Measurements from ENCODE around the gene EME1. TPM values are rescaled to one million over a fixed set of nuclear protein-coding genes. Genes with fewer than 3 reads are reported as not detected.

Gene EME1
- total RNA-seq, 3 donors from 2014 or later, result 0.29 to 2.0 (median 0.64) TPM

- Histone ChIP-seq H3K27me3 (no peaks in the 10 kb centered on the region), H3K4me3 (no peak overlapping the region), H3K27ac (no peak overlapping the region), H3K36me3 (no peaks in the 10 kb centered on the region), H3K9me3 (peaks cover 0 to 4% of the 10 kb centered on the region in 2 donors), H3K4me1 (no peaks in the 10 kb centered on the region)
- no peak for DNase-seq (ENCODE audit: low spot score in 2 of 2)
- TF ChIP-seq POLR2AphosphoS5 (IDR thresholded peaks at IDR 0.05) (no peak), POLR2A (IDR thresholded peaks at IDR 0.05) (no peak)
- TF ChIP-seq, protein P1, sequence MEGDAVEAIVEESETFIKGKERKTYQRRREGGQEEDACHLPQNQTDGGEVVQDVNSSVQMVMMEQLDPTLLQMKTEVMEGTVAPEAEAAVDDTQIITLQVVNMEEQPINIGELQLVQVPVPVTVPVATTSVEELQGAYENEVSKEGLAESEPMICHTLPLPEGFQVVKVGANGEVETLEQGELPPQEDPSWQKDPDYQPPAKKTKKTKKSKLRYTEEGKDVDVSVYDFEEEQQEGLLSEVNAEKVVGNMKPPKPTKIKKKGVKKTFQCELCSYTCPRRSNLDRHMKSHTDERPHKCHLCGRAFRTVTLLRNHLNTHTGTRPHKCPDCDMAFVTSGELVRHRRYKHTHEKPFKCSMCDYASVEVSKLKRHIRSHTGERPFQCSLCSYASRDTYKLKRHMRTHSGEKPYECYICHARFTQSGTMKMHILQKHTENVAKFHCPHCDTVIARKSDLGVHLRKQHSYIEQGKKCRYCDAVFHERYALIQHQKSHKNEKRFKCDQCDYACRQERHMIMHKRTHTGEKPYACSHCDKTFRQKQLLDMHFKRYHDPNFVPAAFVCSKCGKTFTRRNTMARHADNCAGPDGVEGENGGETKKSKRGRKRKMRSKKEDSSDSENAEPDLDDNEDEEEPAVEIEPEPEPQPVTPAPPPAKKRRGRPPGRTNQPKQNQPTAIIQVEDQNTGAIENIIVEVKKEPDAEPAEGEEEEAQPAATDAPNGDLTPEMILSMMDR (IDR thresholded peaks at IDR 0.05), result no peak
- intact Hi-C loops (cut with DNase I; ENCODE audit: low total_unique reads), result no loop called here
Measured at GRCh38 chr17:50337956-50338355, 35.1 kb upstream of the EME1 start.

DNA sequence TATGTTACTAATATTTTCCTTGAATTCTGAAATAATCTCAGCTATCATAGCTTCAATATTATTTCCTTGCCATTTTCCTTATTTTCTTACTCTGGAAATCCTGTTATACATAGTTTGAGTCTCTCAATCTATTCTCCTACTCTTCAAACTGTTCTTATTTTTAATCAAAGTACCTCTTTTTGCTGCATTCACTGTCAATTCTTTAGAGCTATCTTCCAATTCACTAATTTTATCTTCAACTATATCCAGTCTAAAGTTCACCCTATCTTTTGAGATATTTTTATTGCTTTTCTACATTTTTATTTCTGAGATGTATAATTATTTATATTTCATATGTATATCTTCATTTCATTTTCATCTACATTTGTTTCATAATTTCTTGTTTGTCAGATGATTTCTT lies 34.4 kb upstream of the EME1 start:
- no peak for DNase-seq (ENCODE audit: low spot score in 2 of 2)
- Histone ChIP-seq H3K4me1 (no peaks in the 10 kb centered on the region), H3K4me3 (no peak overlapping the region), H3K36me3 (no peaks in the 10 kb centered on the region), H3K27me3 (no peaks in the 10 kb centered on the region), H3K9me3 (peaks cover 0 to 4% of the 10 kb centered on the region in 2 donors), H3K27ac (no peak overlapping the region)
- intact Hi-C loops (cut with DNase I; ENCODE audit: low total_unique reads), result no loop called here
- TF ChIP-seq, protein P1 (IDR thresholded peaks at IDR 0.05), result no peak
- TF ChIP-seq POLR2A (IDR thresholded peaks at IDR 0.05) (no peak), POLR2AphosphoS5 (IDR thresholded peaks at IDR 0.05) (no peak)

GRCh38 chr17:50339381-50339780 lies 33.6 kb upstream of the EME1 start:
- no peaks in the 10 kb centered on the region for H3K27me3 ChIP-seq
- intact Hi-C loops (cut with DNase I; ENCODE audit: low total_unique reads), result no loop called here
- H3K9me3 ChIP-seq, result peaks cover 0 to 4% of the 10 kb centered on the region in 2 donors
- no peak overlapping the region for H3K4me3 ChIP-seq
- no peak for DNase-seq (ENCODE audit: low spot score in 2 of 2)
- TF ChIP-seq POLR2AphosphoS5 (IDR thresholded peaks at IDR 0.05), result no peak
- TF ChIP-seq, protein P1 (IDR thresholded peaks at IDR 0.05), result no peak
- no peak for TF ChIP-seq POLR2A (IDR thresholded peaks at IDR 0.05)
- H3K36me3 ChIP-seq, result no peaks in the 10 kb centered on the region
- no peak overlapping the region for H3K27ac ChIP-seq
- no peaks in the 10 kb centered on the region for H3K4me1 ChIP-seq

DNA sequence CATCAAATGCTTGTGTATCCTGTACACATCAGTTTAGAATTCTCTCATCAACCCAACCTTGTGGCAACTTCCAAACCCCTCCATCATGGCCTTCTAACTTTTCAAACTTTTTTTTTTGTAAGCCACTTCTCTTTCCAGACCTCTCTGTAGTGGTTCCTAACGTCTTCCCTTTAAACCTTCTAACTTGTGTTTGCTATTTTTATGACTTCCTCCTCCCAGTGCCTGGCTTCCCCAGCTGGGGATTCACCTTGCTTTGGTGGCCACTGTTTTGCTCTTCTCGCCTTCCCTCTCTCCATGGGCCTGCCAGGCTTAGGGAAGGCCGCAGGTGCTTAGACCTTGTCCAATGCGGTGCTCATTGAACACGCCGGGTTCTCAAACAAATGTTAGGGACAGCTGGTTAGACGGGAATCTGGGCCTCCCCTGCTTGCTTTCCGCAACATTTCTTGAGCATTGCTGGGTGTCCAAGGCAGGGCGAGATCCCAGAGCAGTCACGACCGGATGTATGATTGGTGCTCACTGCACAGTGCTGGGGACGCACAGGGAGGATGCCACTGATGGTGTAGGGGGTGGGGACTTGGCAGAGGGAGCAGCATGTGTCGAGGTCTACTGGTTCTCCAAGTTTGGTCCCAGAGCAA lies 28.2 kb upstream of the EME1 start:
- Histone ChIP-seq H3K27me3 (no peaks in the 10 kb centered on the region), H3K9me3 (no peaks in the 10 kb centered on the region), H3K4me1 (no peaks in the 10 kb centered on the region), H3K27ac (no peak overlapping the region), H3K36me3 (no peaks in the 10 kb centered on the region), H3K4me3 (peak overlapping the region in 1 of 3 donors; percentile 85)
- TF ChIP-seq, protein P1 (IDR thresholded peaks at IDR 0.05), result no peak
- TF ChIP-seq POLR2AphosphoS5 (IDR thresholded peaks at IDR 0.05) (no peak), POLR2A (IDR thresholded peaks at IDR 0.05) (no peak)
- intact Hi-C loops (cut with DNase I; ENCODE audit: low total_unique reads), result no loop called here
- DNase-seq (ENCODE audit: low spot score in 2 of 2), result no peak

DNA sequence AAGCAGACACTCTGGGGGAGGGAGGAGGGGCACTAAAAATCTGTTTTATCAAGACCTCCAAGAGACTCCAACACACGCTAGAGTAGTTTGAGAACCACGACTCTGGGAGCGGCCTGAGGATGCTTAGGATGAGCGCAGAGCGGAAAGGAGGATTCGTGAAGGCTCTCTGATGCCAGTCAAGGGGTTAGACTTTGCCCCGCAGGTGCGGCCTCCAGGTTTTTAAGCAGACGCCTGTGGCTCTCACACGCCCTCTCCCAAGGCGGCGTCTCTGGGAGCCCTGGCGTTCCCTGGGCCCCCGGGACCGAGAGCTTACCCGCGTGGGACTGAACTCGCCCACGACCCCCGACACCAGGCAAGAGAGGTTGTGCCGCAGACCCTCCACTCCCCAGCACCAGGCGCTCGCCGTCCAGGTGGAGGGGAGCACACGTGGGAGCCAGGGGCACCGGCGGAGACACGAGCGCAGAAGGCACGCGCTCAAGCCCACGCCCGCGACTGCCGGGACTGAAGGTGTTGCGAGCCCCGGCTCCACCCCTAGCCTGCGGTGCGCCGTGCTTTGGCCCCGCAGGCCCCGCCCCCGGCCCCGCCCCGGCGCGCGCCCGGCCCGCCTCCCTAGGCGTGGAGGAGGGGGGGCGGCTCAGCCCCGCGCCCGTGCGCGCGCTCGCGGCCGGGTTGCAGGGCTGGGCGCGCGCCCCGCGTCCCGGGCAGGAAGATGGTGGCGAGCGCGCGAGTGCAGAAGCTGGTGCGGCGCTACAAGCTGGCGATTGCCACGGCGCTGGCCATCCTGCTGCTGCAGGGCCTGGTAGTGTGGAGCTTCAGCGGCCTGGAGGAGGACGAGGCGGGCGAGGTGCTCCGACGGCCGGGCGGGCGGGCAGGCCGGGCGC lies 27.4 kb upstream of the EME1 start, which contains the start of gene XYLT2:
Gene XYLT2, plus strand, starts transcription at position 695 of the 881 bp plus-strand sequence. Its CDS starts 15 bp downstream, at position 710.
- no peaks in the 10 kb centered on the region for H3K4me1 ChIP-seq
- peak within 1 kb of the TSS; percentile 69 to 78 for H3K27ac ChIP-seq
- no peaks in the 10 kb centered on the region for H3K9me3 ChIP-seq
- H3K4me3 ChIP-seq, result peak within 1 kb of the TSS; percentile 84 to 85 (median 85)
- intact Hi-C loops (cut with DNase I; ENCODE audit: low total_unique reads), result no loop called here
- peak; percentile 79 to 80 for DNase-seq (ENCODE audit: low spot score in 2 of 2)
- H3K36me3 ChIP-seq, result no peaks in the 10 kb centered on the region
- no peak for TF ChIP-seq POLR2A (IDR thresholded peaks at IDR 0.05)
- TF ChIP-seq, protein P1 (IDR thresholded peaks at IDR 0.05), result no peak
- no peak for TF ChIP-seq POLR2AphosphoS5 (IDR thresholded peaks at IDR 0.05)
- H3K27me3 ChIP-seq, result no peaks in the 10 kb centered on the region
